Measurements from ENCODE around the gene HS3ST1.

HS3ST1 gene

GRCh38 chr4:11431111-11431510 lies 2.4 kb upstream of the HS3ST1 start:
- DNase-seq = peak in 3 of 4 experiments; percentile 24 to 51 (median 30)

GRCh38 chr4:11430536-11430935 lies 1.8 kb upstream of the HS3ST1 start:
- DNase-seq = peak; percentile 21 to 48 (median 42)

- DNase-seq = no peak
Measured at GRCh38 chr4:11429699-11430045, 978 bp upstream of the HS3ST1 start.

GRCh38 chr4:11428899-11429698 lies 405 bp upstream of the HS3ST1 start:
- DNase-seq = peak; percentile 91 to 96 (median 94)

- peak in 3 of 4 experiments; percentile 14 to 44 (median 42) for DNase-seq
Measured at GRCh38 chr4:11427121-11427996, 1.3 kb downstream of the HS3ST1 start.

GRCh38 chr4:11426731-11427120 lies 2.0 kb downstream of the HS3ST1 start:
- DNase-seq = no peak

- no peak for DNase-seq
Measured at GRCh38 chr4:11426003-11426402, 2.7 kb downstream of the HS3ST1 start.

GRCh38 chr4:11424856-11425255 lies 3.8 kb downstream of the HS3ST1 start:
- DNase-seq = no peak

GRCh38 chr4:11424000-11424399 lies 4.7 kb downstream of the HS3ST1 start:
- peak; percentile 48 to 70 (median 52) for DNase-seq

GRCh38 chr4:11423465-11423864 lies 5.2 kb downstream of the HS3ST1 start:
- DNase-seq = no peak

GRCh38 chr4:11421116-11421515 lies 7.6 kb downstream of the HS3ST1 start:
- no peak for DNase-seq

- no peak for DNase-seq
Measured at GRCh38 chr4:11420327-11420726, 8.4 kb downstream of the HS3ST1 start.

GRCh38 chr4:11418610-11419009 lies 10.1 kb downstream of the HS3ST1 start:
- no peak for DNase-seq

- DNase-seq = no peak
Measured at GRCh38 chr4:11416767-11417113, 12.0 kb downstream of the HS3ST1 start.

GRCh38 chr4:11416071-11416766 lies 12.5 kb downstream of the HS3ST1 start:
- no peak for DNase-seq

GRCh38 chr4:11415409-11416070 lies 13.2 kb downstream of the HS3ST1 start:
- DNase-seq = no peak

- DNase-seq = no peak
Measured at GRCh38 chr4:11412211-11412610, 16.5 kb downstream of the HS3ST1 start.

- no peak for DNase-seq
Measured at GRCh38 chr4:11409632-11410031, 19.1 kb downstream of the HS3ST1 start.

GRCh38 chr4:11408233-11408967 lies 20.3 kb downstream of the HS3ST1 start:
- no peak for DNase-seq

- no peak for DNase-seq
Measured at GRCh38 chr4:11407551-11407950, 21.1 kb downstream of the HS3ST1 start.

GRCh38 chr4:11404431-11404830 lies 24.3 kb downstream of the HS3ST1 start:
- no peak for DNase-seq

- no peak for DNase-seq
Measured at GRCh38 chr4:11402192-11402591, 26.5 kb downstream of the HS3ST1 start.

Data from suppressor macrophage (primary cell).